GM12878 (cell line): ENCODE measurements around the gene CDH8.

Experiments
- CBX3 ChIP-seq: fragments of 200-600 bp; sonication (generic); IDR thresholded peaks from 2 replicates; pipeline ENCODE4 v1.6.1; 2016; ENCODE audit warnings: low read depth, borderline replicate concordance
- CTCF ChIP-seq, 3 experiments: IDR thresholded peaks in 2 of 3; conservative IDR thresholded peaks in 1 of 3; 2 replicates each; pipeline ENCODE4 v1.5.1; 2011; ENCODE audit warnings: low read depth in 3 of 3, low read length in 3 of 3, mild to moderate bottlenecking in 3 of 3, control low read depth in 2 of 3, moderate library complexity in 2 of 3, inconsistent platforms in 1 of 3, mixed read lengths in 1 of 3; ENCODE audit not compliant: control insufficient read depth in 2 of 3, insufficient read depth in 1 of 3; ENCODE audit errors: extremely low read depth in 1 of 3
- JUND ChIP-seq: IDR thresholded peaks from 2 replicates; pipeline ENCODE4 v1.6.1; 2012; ENCODE audit warnings: low read depth, mild to moderate bottlenecking, low read length, improper control_type of control experiment, moderate library complexity
- POLR2AphosphoS5 ChIP-seq: IDR thresholded peaks from 2 replicates; pipeline ENCODE4 v1.6.1; 2011; ENCODE audit warnings: mild to moderate bottlenecking, low read length, inconsistent platforms
- RFX5 ChIP-seq: IDR thresholded peaks from 2 replicates; pipeline ENCODE4 v1.6.1; 2011; ENCODE audit warnings: low read depth, low read length, improper control_type of control experiment

GRCh38 chr16:61998460-61998859, 37.8 kb downstream of the CDH8 start:
- TF ChIP-seq RFX5 (no peak), CTCF (IDR thresholded peaks at IDR 0.05 in 2 of 3, conservative IDR thresholded peaks at IDR 0.05 in 1 of 3; ENCODE audit: control insufficient read depth in 2 of 3, extremely low read depth in 1 of 3, insufficient read depth in 1 of 3, low read depth in 3 of 3, low read length in 3 of 3) (no peak), CBX3 (no peak), JUND (no peak), POLR2AphosphoS5 (no peak)
